ENCODE results near the gene HAO1.

DNA sequence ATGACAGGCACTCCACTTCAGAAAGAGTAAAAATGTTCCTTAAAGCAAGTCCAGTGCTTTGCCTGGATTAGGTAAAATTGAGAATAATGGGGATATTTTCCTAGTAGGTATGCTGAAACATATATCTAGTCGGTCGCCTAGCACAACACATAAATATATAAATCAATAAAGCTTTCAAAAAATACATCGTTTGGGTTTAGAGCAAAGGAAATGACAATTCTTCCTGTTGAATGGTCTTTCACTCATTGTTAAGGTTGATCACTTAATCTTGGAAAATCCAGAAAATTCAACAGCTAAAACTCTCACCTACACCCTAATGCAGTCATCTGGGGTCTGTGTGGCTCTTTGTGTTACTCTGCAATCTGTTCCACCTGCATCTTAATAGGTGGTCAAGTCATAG, 13.9 kb downstream of the HAO1 start:
- TF ChIP-seq MXI1 (IDR thresholded peaks at IDR 0.05; ENCODE audit: low read depth, low read length) (no peak), MAX (CRISPR knock-in tag; IDR thresholded peaks at IDR 0.05) (no peak), CEBPB (tag; IDR thresholded peaks at IDR 0.05) (no peak), MAFF (IDR thresholded peaks at IDR 0.05; ENCODE audit: low read length) (no peak), EP300 (IDR thresholded peaks at IDR 0.05; ENCODE audit: low read length) (no peak), POLR2A (conservative IDR thresholded peaks at IDR 0.05) (no peak), REST (IDR thresholded peaks at IDR 0.05; ENCODE audit: borderline replicate concordance) (no peak), REST (CRISPR knock-in tag; IDR thresholded peaks at IDR 0.05; ENCODE audit: low read depth) (no peak)

All from K562 (cell line).